NCI-H2196 (cell line): ENCODE results near the gene DGKD.
A peak's percentile ranks its signal among the peaks of the same experiment; 100 is the strongest.

Experiments
- DNase-seq: peaks from one replicate; lab custom pipeline; 2025; ENCODE audit not compliant: unreplicated experiment; lab: John Stamatoyannopoulos, UW

The DGKD gene

GRCh38 chr2:233338812-233339368 is 15.4 kb upstream of the DGKD start:
- no peak for DNase-seq

- DNase-seq, result no peak
Observed at GRCh38 chr2:233339427-233339826, 14.9 kb upstream of the DGKD start.

- no peak for DNase-seq
Observed at GRCh38 chr2:233341296-233341695, 13.0 kb upstream of the DGKD start.

- DNase-seq, result no peak
Observed at GRCh38 chr2:233342301-233342700, 12.0 kb upstream of the DGKD start.

GRCh38 chr2:233343171-233343705 is 11.1 kb upstream of the DGKD start:
- no peak for DNase-seq

GRCh38 chr2:233346376-233346775 is 7.9 kb upstream of the DGKD start:
- no peak for DNase-seq

GRCh38 chr2:233346930-233347329 is 7.4 kb upstream of the DGKD start:
- DNase-seq, result no peak

- DNase-seq, result peak; percentile 72
Observed at GRCh38 chr2:233349005-233349998, 5.0 kb upstream of the DGKD start.

- peak; percentile 30 for DNase-seq
Observed at GRCh38 chr2:233350708-233351107, 3.6 kb upstream of the DGKD start.

GRCh38 chr2:233351423-233351822 is 2.9 kb upstream of the DGKD start:
- no peak for DNase-seq

- DNase-seq, result no peak
Observed at GRCh38 chr2:233352141-233352842, 2.0 kb upstream of the DGKD start.

- no peak for DNase-seq
Observed at GRCh38 chr2:233353101-233353768, 1.1 kb upstream of the DGKD start.

- no peak for DNase-seq
Observed at GRCh38 chr2:233354500-233354924, 218 bp downstream of the DGKD start.

GRCh38 chr2:233354971-233355574 is 779 bp downstream of the DGKD start:
- DNase-seq, result peak; percentile 14

- no peak for DNase-seq
Observed at GRCh38 chr2:233355916-233356315, 1.6 kb downstream of the DGKD start.

GRCh38 chr2:233356546-233357308 is 2.4 kb downstream of the DGKD start:
- no peak for DNase-seq

- no peak for DNase-seq
Observed at GRCh38 chr2:233358335-233358734, 4.0 kb downstream of the DGKD start.

- DNase-seq, result no peak
Observed at GRCh38 chr2:233358947-233359346, 4.7 kb downstream of the DGKD start.

- DNase-seq, result no peak
Observed at GRCh38 chr2:233359823-233360222, 5.5 kb downstream of the DGKD start.

- DNase-seq, result no peak
Observed at GRCh38 chr2:233360771-233361176, 6.5 kb downstream of the DGKD start.
